GM23338 (cell line): ENCODE measurements around the gene WBP2NL. TPM values are rescaled to one million over a fixed set of nuclear protein-coding genes. Genes with fewer than 3 reads are reported as not detected.

Experiments
- ATAC-seq: fragments of 200-7000 bp; cut with Tn5 transposase; 3 replicates; pipeline ENCODE4 v1.9.1; 2020
- DNase-seq: peaks from one replicate; pipeline ENCODE4 v3.0.0-alpha.2; 2015; ENCODE audit warnings: low spot score
- H2AFZ ChIP-seq: fragments of 200-600 bp; sonication (generic); 2 replicates; pipeline ENCODE4 v1.8.0; 2016; ENCODE audit warnings: antibody characterized with exemption, mild to moderate bottlenecking, moderate library complexity
- H3F3A ChIP-seq: fragments of 200-600 bp; sonication (generic); replicated peaks from 2 replicates; pipeline ENCODE4 v1.8.0; 2017; ENCODE audit warnings: antibody characterized with exemption, mixed run types, low read depth
- H3K27ac ChIP-seq: fragments of 200-600 bp; sonication (generic); 2 replicates; pipeline ENCODE4 v1.6.1; 2016; ENCODE audit warnings: low read depth
- H3K27me3 ChIP-seq: fragments of 200-600 bp; sonication (generic); 2 replicates; pipeline ENCODE4 v1.8.0; 2016; ENCODE audit warnings: mild to moderate bottlenecking, mixed run types, moderate library complexity; ENCODE audit not compliant: insufficient read depth
- H3K36me3 ChIP-seq: fragments of 200-600 bp; sonication (generic); 2 replicates; pipeline ENCODE4 v1.8.0; 2016; ENCODE audit warnings: mild to moderate bottlenecking; ENCODE audit not compliant: insufficient read depth
- H3K4me1 ChIP-seq: fragments of 200-600 bp; sonication (generic); 2 replicates; pipeline ENCODE4 v1.8.0; 2016; ENCODE audit warnings: mild to moderate bottlenecking, moderate library complexity; ENCODE audit not compliant: insufficient read depth
- H3K4me2 ChIP-seq: fragments of 200-600 bp; sonication (generic); 2 replicates; pipeline ENCODE4 v1.7.1; 2017; ENCODE audit warnings: mixed run types
- H3K4me3 ChIP-seq: fragments of 200-600 bp; sonication (generic); 2 replicates; pipeline ENCODE4 v1.6.1; 2016; ENCODE audit warnings: mixed run types
- H3K79me2 ChIP-seq: fragments of 200-600 bp; sonication (generic); replicated peaks from 2 replicates; pipeline ENCODE4 v1.8.0; 2017; ENCODE audit warnings: mild to moderate bottlenecking; ENCODE audit not compliant: insufficient read depth
- H3K9me2 ChIP-seq: fragments of 200-600 bp; sonication (generic); 2 replicates; pipeline ENCODE4 v1.8.0; 2017; ENCODE audit not compliant: insufficient read depth
- H4K20me1 ChIP-seq: fragments of 200-600 bp; sonication (generic); replicated peaks from 2 replicates; pipeline ENCODE4 v1.8.0; 2017; ENCODE audit warnings: mild to moderate bottlenecking; ENCODE audit not compliant: insufficient read depth
- H3K27ac Mint-ChIP-seq: 2 replicates; pipeline ENCODE4 v1.8.0; 2020; ENCODE audit warnings: inconsistent platforms, mild to moderate bottlenecking, moderate library complexity, mixed read lengths
- H3K27me3 Mint-ChIP-seq: 3 replicates; pipeline ENCODE4 v1.8.0; 2022; ENCODE audit warnings: low read depth, mild to moderate bottlenecking, moderate library complexity, mixed read lengths, inconsistent platforms; ENCODE audit not compliant: insufficient read depth, poor library complexity
- H3K36me3 Mint-ChIP-seq: 3 replicates; pipeline ENCODE4 v1.8.0; 2021; ENCODE audit warnings: low read depth, mild to moderate bottlenecking, inconsistent platforms, moderate library complexity, mixed read lengths
- H3K4me1 Mint-ChIP-seq: 3 replicates; pipeline ENCODE4 v1.8.0; 2020; ENCODE audit warnings: mild to moderate bottlenecking, inconsistent platforms, mixed read lengths
- H3K4me3 Mint-ChIP-seq: 3 replicates; pipeline ENCODE4 v1.8.0; 2021; ENCODE audit warnings: moderate library complexity, mild to moderate bottlenecking, inconsistent platforms, mixed read lengths
- H3K9me3 Mint-ChIP-seq: 3 replicates; pipeline ENCODE4 v1.8.0; 2020; ENCODE audit warnings: moderate library complexity, mild to moderate bottlenecking, inconsistent platforms, mixed read lengths
- CREB1 ChIP-seq: fragments of 250-450 bp; sonication (Bioruptor Pico); IDR thresholded peaks from 2 replicates; pipeline ENCODE4 v1.5.0; 2020; ENCODE audit warnings: low read depth, mild to moderate bottlenecking, moderate library complexity
- EZH2 ChIP-seq: fragments of 200-600 bp; sonication (generic); IDR thresholded peaks from one replicate; pipeline ENCODE4 v1.8.0; 2017; ENCODE audit warnings: antibody characterized with exemption, mild to moderate bottlenecking, low read depth; ENCODE audit not compliant: unreplicated experiment
- EZH2phosphoT487 ChIP-seq: fragments of 200-600 bp; sonication (generic); IDR thresholded peaks from one replicate; pipeline ENCODE4 v1.8.1; 2018; ENCODE audit warnings: antibody characterized with exemption; ENCODE audit not compliant: unreplicated experiment
- JUNB ChIP-seq: IDR thresholded peaks from one replicate; pipeline ENCODE4 v1.6.1; 2016; ENCODE audit warnings: antibody characterized with exemption; ENCODE audit not compliant: unreplicated experiment
- NANOG ChIP-seq: IDR thresholded peaks from 2 replicates; pipeline ENCODE4 v1.6.1; 2016; ENCODE audit warnings: antibody characterized with exemption, borderline replicate concordance
- POLR2AphosphoS5 ChIP-seq: IDR thresholded peaks from 2 replicates; pipeline ENCODE4 v1.6.1; 2016; ENCODE audit warnings: antibody characterized with exemption, low read depth
- STAT1 ChIP-seq: IDR thresholded peaks from one replicate; pipeline ENCODE4 v1.6.1; 2016; ENCODE audit warnings: antibody characterized with exemption; ENCODE audit not compliant: unreplicated experiment
- ZNF114 ChIP-seq: fragments of 250-450 bp; sonication (Bioruptor Pico); IDR thresholded peaks from 2 replicates; pipeline ENCODE4 v1.5.0; 2020; ENCODE audit warnings: mild to moderate bottlenecking, moderate library complexity
- ZNF331 ChIP-seq: fragments of 250-450 bp; sonication (Bioruptor Pico); IDR thresholded peaks from 2 replicates; pipeline ENCODE4 v1.5.0; 2020; ENCODE audit warnings: low read depth, mild to moderate bottlenecking, moderate library complexity
- ZNF462 ChIP-seq: fragments of 250-450 bp; sonication (Bioruptor Pico); IDR thresholded peaks from 2 replicates; pipeline ENCODE4 v1.5.0; 2020; ENCODE audit warnings: mild to moderate bottlenecking, moderate library complexity
- polyA plus RNA-seq: library from polyadenylated mRNA; unstranded; fragments of >200 nt; fragmentation: Nextera tagmentation; extraction: Ambion mirVana; gene quantifications from 2 replicates; pipeline ENCODE4 v1.2.1, GENCODE V29; 2016
- total RNA-seq: library from RNA; depleted of rRNA; stranded (reverse); fragments of >200 nt; shearing (Covaris generic); gene quantifications from 2 replicates; pipeline ENCODE4 v1.2.3, GENCODE V29; 2014
- TF ChIP-seq, protein P1 (sequence below), 2 experiments: fragments of 200-600 bp in 1 of 2; sonication (generic) in 1 of 2; conservative IDR thresholded peaks; 2 replicates each; pipeline versions ENCODE4 v1.5.1 to v1.6.1; 2016 to 2017; ENCODE audit warnings: antibody characterized with exemption in 2 of 2, low read depth in 2 of 2, mild to moderate bottlenecking in 2 of 2, moderate library complexity in 1 of 2
- TF ChIP-seq, protein P2 (sequence below): IDR thresholded peaks from 2 replicates; pipeline ENCODE4 v1.6.1; 2016; ENCODE audit warnings: antibody characterized with exemption
- TF ChIP-seq, protein P3 (sequence below): IDR thresholded peaks from one replicate; pipeline ENCODE4 v1.6.1; 2018; ENCODE audit warnings: antibody characterized with exemption; ENCODE audit not compliant: unreplicated experiment

Gene WBP2NL
- total and polyA plus RNA-seq, 2 experiments from 2014 or later = 0.14 TPM; not detected in 1

DNA sequence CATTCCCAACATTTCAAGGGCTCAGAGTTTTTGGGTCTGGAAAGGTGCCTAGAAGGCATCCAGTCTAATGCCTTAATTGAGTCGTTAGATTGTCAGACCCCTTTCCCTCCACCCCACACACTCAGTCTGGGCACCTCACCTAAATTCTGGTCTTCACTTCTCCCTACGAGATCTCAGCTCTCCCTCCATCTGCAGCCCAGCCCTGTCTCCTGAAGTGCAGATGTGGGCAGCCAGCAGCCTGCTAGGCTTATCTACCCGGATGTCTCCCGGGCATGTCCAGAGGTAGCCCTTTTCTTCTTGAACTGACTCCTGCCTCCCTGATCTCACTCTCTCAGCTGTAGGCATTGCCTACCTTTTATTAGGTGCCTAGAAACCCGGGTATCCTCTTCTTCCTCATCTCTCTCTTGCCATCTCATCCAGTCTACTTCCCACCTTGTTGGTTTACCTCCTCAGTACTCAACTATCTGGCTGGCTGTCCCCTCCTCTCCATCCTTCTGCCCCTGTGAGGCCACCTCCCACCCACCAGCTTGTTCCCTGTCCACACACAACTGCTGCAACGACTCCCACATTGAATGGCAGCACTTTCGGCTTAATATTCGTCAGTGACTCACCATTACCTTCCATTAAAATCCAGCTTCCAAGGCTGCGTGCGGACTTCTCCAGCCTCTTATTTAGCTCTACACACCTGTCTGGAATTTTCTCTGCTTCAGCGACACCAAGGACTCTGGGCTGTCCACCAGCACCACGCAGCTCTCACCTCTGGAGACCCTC is 23.1 kb upstream of the WBP2NL start:
- peaks cover 37% of the 10 kb centered on the region for H3K27me3 ChIP-seq
- peak overlapping the region; percentile 70; the same call in 1 of the 2 replicates for H3K4me3 ChIP-seq
- ATAC-seq = no peak

More for the DNA sequence above, 23.1 kb upstream of the WBP2NL start:
- Mint-ChIP-seq H3K27ac (no peak overlapping the region), H3K27me3 (peaks cover 33% of the 10 kb centered on the region), H3K4me3 (peak overlapping the region; percentile 63), H3K36me3 (no peaks in the 10 kb centered on the region; the same call in 2 of the 3 replicates), H3K9me3 (no peaks in the 10 kb centered on the region), H3K4me1 (peaks cover 17% of the 10 kb centered on the region)
- Histone ChIP-seq H3F3A (0 out of 2 replicates have a peak, but pooled peaks cover 4% of the 10 kb centered on the region), H3K36me3 (no peaks in the 10 kb centered on the region), H3K4me2 (peak overlapping the region; percentile 85; the same call in 1 of the 2 replicates), H2AFZ (no peak overlapping the region), H3K9me2 (no peaks in the 10 kb centered on the region), H3K4me1 (peaks cover 15% of the 10 kb centered on the region), H3K79me2 (no peaks in the 10 kb centered on the region), H3K27ac (no peak overlapping the region), H4K20me1 (no peaks in the 10 kb centered on the region; the same call in 1 of the 2 replicates)
- no peak for DNase-seq
- TF ChIP-seq, protein P1, sequence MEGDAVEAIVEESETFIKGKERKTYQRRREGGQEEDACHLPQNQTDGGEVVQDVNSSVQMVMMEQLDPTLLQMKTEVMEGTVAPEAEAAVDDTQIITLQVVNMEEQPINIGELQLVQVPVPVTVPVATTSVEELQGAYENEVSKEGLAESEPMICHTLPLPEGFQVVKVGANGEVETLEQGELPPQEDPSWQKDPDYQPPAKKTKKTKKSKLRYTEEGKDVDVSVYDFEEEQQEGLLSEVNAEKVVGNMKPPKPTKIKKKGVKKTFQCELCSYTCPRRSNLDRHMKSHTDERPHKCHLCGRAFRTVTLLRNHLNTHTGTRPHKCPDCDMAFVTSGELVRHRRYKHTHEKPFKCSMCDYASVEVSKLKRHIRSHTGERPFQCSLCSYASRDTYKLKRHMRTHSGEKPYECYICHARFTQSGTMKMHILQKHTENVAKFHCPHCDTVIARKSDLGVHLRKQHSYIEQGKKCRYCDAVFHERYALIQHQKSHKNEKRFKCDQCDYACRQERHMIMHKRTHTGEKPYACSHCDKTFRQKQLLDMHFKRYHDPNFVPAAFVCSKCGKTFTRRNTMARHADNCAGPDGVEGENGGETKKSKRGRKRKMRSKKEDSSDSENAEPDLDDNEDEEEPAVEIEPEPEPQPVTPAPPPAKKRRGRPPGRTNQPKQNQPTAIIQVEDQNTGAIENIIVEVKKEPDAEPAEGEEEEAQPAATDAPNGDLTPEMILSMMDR (conservative IDR thresholded peaks at IDR 0.05; ENCODE audit: low read depth in 2 of 2) = no peak
- TF ChIP-seq POLR2AphosphoS5 (no peak), NANOG (no peak), JUNB (no peak), ZNF331 (no peak), ZNF114 (no peak), EZH2 (no peak), EZH2phosphoT487 (no peak), CREB1 (CRISPR knock-in tag) (no peak), ZNF462 (CRISPR knock-in tag) (no peak), STAT1 (no peak)
- TF ChIP-seq, protein P2, sequence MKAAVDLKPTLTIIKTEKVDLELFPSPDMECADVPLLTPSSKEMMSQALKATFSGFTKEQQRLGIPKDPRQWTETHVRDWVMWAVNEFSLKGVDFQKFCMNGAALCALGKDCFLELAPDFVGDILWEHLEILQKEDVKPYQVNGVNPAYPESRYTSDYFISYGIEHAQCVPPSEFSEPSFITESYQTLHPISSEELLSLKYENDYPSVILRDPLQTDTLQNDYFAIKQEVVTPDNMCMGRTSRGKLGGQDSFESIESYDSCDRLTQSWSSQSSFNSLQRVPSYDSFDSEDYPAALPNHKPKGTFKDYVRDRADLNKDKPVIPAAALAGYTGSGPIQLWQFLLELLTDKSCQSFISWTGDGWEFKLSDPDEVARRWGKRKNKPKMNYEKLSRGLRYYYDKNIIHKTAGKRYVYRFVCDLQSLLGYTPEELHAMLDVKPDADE = no peak
- TF ChIP-seq, protein P3, sequence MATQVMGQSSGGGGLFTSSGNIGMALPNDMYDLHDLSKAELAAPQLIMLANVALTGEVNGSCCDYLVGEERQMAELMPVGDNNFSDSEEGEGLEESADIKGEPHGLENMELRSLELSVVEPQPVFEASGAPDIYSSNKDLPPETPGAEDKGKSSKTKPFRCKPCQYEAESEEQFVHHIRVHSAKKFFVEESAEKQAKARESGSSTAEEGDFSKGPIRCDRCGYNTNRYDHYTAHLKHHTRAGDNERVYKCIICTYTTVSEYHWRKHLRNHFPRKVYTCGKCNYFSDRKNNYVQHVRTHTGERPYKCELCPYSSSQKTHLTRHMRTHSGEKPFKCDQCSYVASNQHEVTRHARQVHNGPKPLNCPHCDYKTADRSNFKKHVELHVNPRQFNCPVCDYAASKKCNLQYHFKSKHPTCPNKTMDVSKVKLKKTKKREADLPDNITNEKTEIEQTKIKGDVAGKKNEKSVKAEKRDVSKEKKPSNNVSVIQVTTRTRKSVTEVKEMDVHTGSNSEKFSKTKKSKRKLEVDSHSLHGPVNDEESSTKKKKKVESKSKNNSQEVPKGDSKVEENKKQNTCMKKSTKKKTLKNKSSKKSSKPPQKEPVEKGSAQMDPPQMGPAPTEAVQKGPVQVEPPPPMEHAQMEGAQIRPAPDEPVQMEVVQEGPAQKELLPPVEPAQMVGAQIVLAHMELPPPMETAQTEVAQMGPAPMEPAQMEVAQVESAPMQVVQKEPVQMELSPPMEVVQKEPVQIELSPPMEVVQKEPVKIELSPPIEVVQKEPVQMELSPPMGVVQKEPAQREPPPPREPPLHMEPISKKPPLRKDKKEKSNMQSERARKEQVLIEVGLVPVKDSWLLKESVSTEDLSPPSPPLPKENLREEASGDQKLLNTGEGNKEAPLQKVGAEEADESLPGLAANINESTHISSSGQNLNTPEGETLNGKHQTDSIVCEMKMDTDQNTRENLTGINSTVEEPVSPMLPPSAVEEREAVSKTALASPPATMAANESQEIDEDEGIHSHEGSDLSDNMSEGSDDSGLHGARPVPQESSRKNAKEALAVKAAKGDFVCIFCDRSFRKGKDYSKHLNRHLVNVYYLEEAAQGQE = no peak
